SK-N-SH (cell line): ENCODE data around the gene DPM2. TPM values are rescaled to one million over a fixed set of nuclear protein-coding genes. Genes with fewer than 3 reads are reported as not detected.
A peak's percentile ranks its signal among the peaks of the same experiment; 100 is the strongest.

Experiments
- CTCF ChIA-PET: fragments of 300-600, 350-600 bp; formaldehyde crosslinking; extraction: SDS; loops from one replicate; lab custom pipeline; 2021; lab: Yijun Ruan, JAX
- POLR2A ChIA-PET: fragments of 350-600 bp; sonication (Branson Sonifier 250); formaldehyde crosslinking; extraction: SDS; loops from one replicate; lab custom pipeline; 2020; ENCODE audit warnings: antibody characterized with exemption, inconsistent platforms; lab: Yijun Ruan, JAX
- DNase-seq: peaks from one replicate; pipeline ENCODE4 v3.0.0; 2012
- H2AFZ ChIP-seq: fragments of 200-600 bp; sonication (generic); 2 replicates; pipeline ENCODE4 v1.8.1; 2016; ENCODE audit warnings: antibody characterized with exemption, mild to moderate bottlenecking, low read depth
- H3F3A ChIP-seq: fragments of 200-600 bp; sonication (generic); replicated peaks from 2 replicates; pipeline ENCODE3; 2016; ENCODE audit warnings: antibody characterized with exemption, mild to moderate bottlenecking; ENCODE audit not compliant: insufficient read depth
- H3K27ac ChIP-seq, 2 experiments: fragments of 200-500 bp in 1 of 2; fragments of 200-600 bp in 1 of 2; sonication (Bioruptor generic) in 1 of 2; sonication (generic), shearing (Covaris generic) in 1 of 2; 2 replicates each; pipeline versions ENCODE4 v1.5.1 to v1.6.1; 2014 to 2016; ENCODE audit warnings: low read depth in 2 of 2, inconsistent platforms in 1 of 2, low read length in 1 of 2, mild to moderate bottlenecking in 1 of 2, mixed read lengths in 1 of 2
- H3K27me3 ChIP-seq: fragments of 200-600 bp; sonication (generic), shearing (Covaris generic); 2 replicates; pipeline ENCODE4 v1.6.1; 2016; ENCODE audit warnings: mixed run types; ENCODE audit not compliant: insufficient read depth
- H3K36me3 ChIP-seq, 2 experiments: fragments of 200-500 bp in 1 of 2; fragments of 200-600 bp in 1 of 2; sonication (Bioruptor generic) in 1 of 2; sonication (generic) in 1 of 2; replicated peaks in 1 of 2; 2 replicates each; pipeline versions ENCODE3 to v1.5.1; 2014 to 2016; ENCODE audit warnings: low read length in 1 of 2, mild to moderate bottlenecking in 1 of 2; ENCODE audit not compliant: insufficient read depth in 2 of 2, control insufficient read depth in 1 of 2
- H3K4me1 ChIP-seq, 2 experiments: fragments of 200-500 bp in 1 of 2; fragments of 200-600 bp in 1 of 2; sonication (Bioruptor generic) in 1 of 2; sonication (generic), shearing (Covaris generic) in 1 of 2; 2 replicates each; pipeline versions ENCODE4 v1.5.1 to v1.6.1; 2014 to 2016; ENCODE audit warnings: low read depth in 1 of 2, low read length in 1 of 2, mixed run types in 1 of 2; ENCODE audit not compliant: insufficient read depth in 2 of 2, control insufficient read depth in 1 of 2
- H3K4me2 ChIP-seq: fragments of 200-600 bp; sonication (generic), shearing (Covaris generic); 2 replicates; pipeline ENCODE4 v1.6.1; 2017; ENCODE audit warnings: mixed run types
- H3K4me3 ChIP-seq, 2 experiments: fragments of 200-500 bp in 1 of 2; fragments of 200-600 bp in 1 of 2; sonication (Bioruptor generic) in 1 of 2; sonication (generic), shearing (Covaris generic) in 1 of 2; 2 replicates each; pipeline versions ENCODE4 v1.5.1 to v1.8.1; 2014 to 2016; ENCODE audit warnings: low read depth in 2 of 2, inconsistent platforms in 1 of 2, low read length in 1 of 2, mild to moderate bottlenecking in 1 of 2, mixed read lengths in 1 of 2, moderate library complexity in 1 of 2
- H3K79me2 ChIP-seq: fragments of 200-600 bp; sonication (generic); 2 replicates; pipeline ENCODE4 v1.8.1; 2017; ENCODE audit warnings: mild to moderate bottlenecking; ENCODE audit not compliant: insufficient read depth
- H3K9ac ChIP-seq: fragments of 200-600 bp; sonication (generic); 2 replicates; pipeline ENCODE4 v1.6.1; 2017; ENCODE audit warnings: mixed run types
- H3K9me2 ChIP-seq: fragments of 200-600 bp; sonication (generic); 2 replicates; pipeline ENCODE4 v1.6.1; 2017; ENCODE audit warnings: mixed run types
- H3K9me3 ChIP-seq: fragments of 200-600 bp; sonication (generic); 2 replicates; pipeline ENCODE4 v1.6.1; 2017; ENCODE audit warnings: mixed run types, mild to moderate bottlenecking, moderate library complexity
- H4K20me1 ChIP-seq: fragments of 200-600 bp; sonication (generic); 2 replicates; pipeline ENCODE4 v1.6.1; 2017; ENCODE audit warnings: mild to moderate bottlenecking, mixed run types; ENCODE audit not compliant: insufficient read depth
- CHD2 ChIP-seq: fragments of 150-350 bp; IDR thresholded peaks from 2 replicates; pipeline ENCODE4 v1.6.1; 2018; ENCODE audit warnings: low read length; ENCODE audit not compliant: partially characterized antibody
- CTCF ChIP-seq: fragments of 200-600 bp; sonication (generic); IDR thresholded peaks from 2 replicates; pipeline ENCODE4 v1.6.1; 2017; ENCODE audit warnings: antibody characterized with exemption, mild to moderate bottlenecking, moderate library complexity
- EZH2phosphoT487 ChIP-seq: fragments of 200-600 bp; sonication (generic); IDR thresholded peaks from 2 replicates; pipeline ENCODE4 v1.6.1; 2017; ENCODE audit warnings: low read depth, mixed run types, mild to moderate bottlenecking, antibody characterized with exemption, moderate library complexity, borderline replicate concordance
- FOSL2 ChIP-seq: IDR thresholded peaks from 2 replicates; pipeline ENCODE4 v1.4.0; 2012; ENCODE audit warnings: low read depth, mild to moderate bottlenecking, moderate library complexity, borderline replicate concordance
- FOXJ3 ChIP-seq: sonication (generic); formaldehyde crosslinking; IDR thresholded peaks from 2 replicates; pipeline ENCODE4 v1.5.1; 2020; ENCODE audit warnings: mild to moderate bottlenecking, missing genetic modification reagents
- FOXM1 ChIP-seq: IDR thresholded peaks from 2 replicates; pipeline ENCODE4 v1.4.0; 2012; ENCODE audit warnings: low read depth, mild to moderate bottlenecking
- GABPA ChIP-seq: IDR thresholded peaks from 2 replicates; pipeline ENCODE4 v1.4.0; 2012; ENCODE audit warnings: low read depth, mild to moderate bottlenecking
- JUND ChIP-seq: IDR thresholded peaks from 2 replicates; pipeline ENCODE4 v1.4.0; 2012
- MAX ChIP-seq: IDR thresholded peaks from 2 replicates; pipeline ENCODE4 v1.4.0; 2012; ENCODE audit warnings: low read depth
- MXI1 ChIP-seq: IDR thresholded peaks from 2 replicates; pipeline ENCODE4 v1.6.1; 2012; ENCODE audit warnings: mild to moderate bottlenecking, low read depth, low read length, improper control_type of control experiment
- NFIC ChIP-seq: IDR thresholded peaks from 2 replicates; pipeline ENCODE4 v1.4.0; 2012; ENCODE audit warnings: borderline replicate concordance
- PBX3 ChIP-seq: IDR thresholded peaks from 2 replicates; pipeline ENCODE4; 2012
- POLR2AphosphoS5 ChIP-seq: IDR thresholded peaks from 2 replicates; pipeline ENCODE4 v1.6.1; 2012; ENCODE audit warnings: low read depth, low read length
- RAD21 ChIP-seq: IDR thresholded peaks from 2 replicates; pipeline ENCODE4 v1.6.1; 2012; ENCODE audit warnings: mild to moderate bottlenecking, low read length
- RCOR1 ChIP-seq: fragments of 150-350 bp; IDR thresholded peaks from 2 replicates; pipeline ENCODE4 v1.6.1; 2017; ENCODE audit warnings: antibody characterized with exemption, low read length
- RFX5 ChIP-seq: IDR thresholded peaks from 2 replicates; pipeline ENCODE4 v1.6.1; 2012; ENCODE audit warnings: mild to moderate bottlenecking, improper control_type of control experiment, low read length
- SIN3A ChIP-seq: IDR thresholded peaks from 2 replicates; pipeline ENCODE4 v1.6.1; 2012; ENCODE audit warnings: low read depth, mild to moderate bottlenecking, low read length, moderate library complexity, borderline replicate concordance
- SMC3 ChIP-seq: IDR thresholded peaks from 2 replicates; pipeline ENCODE4 v1.6.1; 2012; ENCODE audit warnings: low read depth, low read length, improper control_type of control experiment
- TAF1 ChIP-seq: IDR thresholded peaks from 2 replicates; pipeline ENCODE4 v1.6.1; 2012; ENCODE audit warnings: low read depth, mild to moderate bottlenecking, low read length, moderate library complexity, borderline replicate concordance
- TCF12 ChIP-seq: IDR thresholded peaks from 2 replicates; pipeline ENCODE4 v1.4.0; 2012
- USF1 ChIP-seq: IDR thresholded peaks from 2 replicates; pipeline ENCODE4 v1.4.0; 2012; ENCODE audit warnings: low read depth, borderline replicate concordance
- USF2 ChIP-seq: fragments of 150-350 bp; IDR thresholded peaks from 2 replicates; pipeline ENCODE4 v1.6.1; 2017; ENCODE audit warnings: antibody characterized with exemption, low read length, low read depth, borderline replicate concordance
- ZBTB33 ChIP-seq: IDR thresholded peaks from 2 replicates; pipeline ENCODE4 v1.4.0; 2012; ENCODE audit warnings: low read depth, borderline replicate concordance
- WGBS: methylation state at CpG from one replicate; pipeline ENCODE4 v1.1.6; 2017; ENCODE audit warnings: low lambda C conversion rate; 5-methylcytosine and 5-hydroxymethylcytosine counted together
- polyA plus RNA-seq, 3 experiments: library from polyadenylated mRNA; depleted of rRNA; stranded (reverse); fragments of >200 nt; gene quantifications; 2 replicates each; pipeline ENCODE4 v1.2.3, GENCODE V29; 2012

Gene DPM2
- polyA plus RNA-seq, 1 of the 3 experiments (the other 2 are of a cell fraction): 106 TPM

GRCh38 chr9:127987103-127987614 lies 49.5 kb upstream of the DPM2 start:
- H3F3A ChIP-seq: no peaks in the 10 kb centered on the region
- no peaks in the 10 kb centered on the region for H4K20me1 ChIP-seq
- TF ChIP-seq NFIC: peak; percentile 65
- TF ChIP-seq GABPA: no peak
- TF ChIP-seq CTCF: no peak
- no peak for TF ChIP-seq FOXM1
- TF ChIP-seq POLR2AphosphoS5: no peak
- TF ChIP-seq TCF12: peak; percentile 68
- TF ChIP-seq MAX: 0 out of 2 replicates have a peak, but pooled peaks have one; percentile 35
- peak; percentile 78; the same call in 1 of the 2 replicates for TF ChIP-seq FOSL2
- TF ChIP-seq PBX3: no peak
- no peak for TF ChIP-seq ZBTB33
- TF ChIP-seq FOXJ3 (CRISPR knock-in tag): no peak
- TF ChIP-seq CHD2: no peak
- no peak for TF ChIP-seq USF1
- no peak for TF ChIP-seq SMC3
- no peak for TF ChIP-seq RCOR1
- no peak for TF ChIP-seq MXI1
- no peak; the same call in 1 of the 2 replicates for TF ChIP-seq JUND
- TF ChIP-seq RAD21: no peak
- TF ChIP-seq USF2: no peak
- no peak for TF ChIP-seq SIN3A
- TF ChIP-seq TAF1: no peak
- no peak for TF ChIP-seq EZH2phosphoT487
- no peak for TF ChIP-seq RFX5
- ChIA-PET POLR2A (no interaction called here), CTCF (no interaction called here)
- no peaks in the 10 kb centered on the region for H3K36me3 ChIP-seq
- no peak overlapping the region for H3K9ac ChIP-seq
- H3K9me3 ChIP-seq: no peaks in the 10 kb centered on the region
- H3K9me2 ChIP-seq: no peaks in the 10 kb centered on the region
- no peaks in the 10 kb centered on the region for H3K27me3 ChIP-seq
- no peaks in the 10 kb centered on the region for H3K79me2 ChIP-seq
- H3K4me1 ChIP-seq: peaks cover 0 to 4% of the 10 kb centered on the region in 2 experiments; a peak in 1 of 4 replicates
- H3K27ac ChIP-seq: no peak overlapping the region
- DNase-seq: no peak
- no peak overlapping the region for H3K4me2 ChIP-seq
- no peak overlapping the region for H3K4me3 ChIP-seq
- WGBS: 43% methylated on average over 9 of the region's 9 CpGs
- no peak overlapping the region for H2AFZ ChIP-seq
